Stomach smooth muscle (tissue), 2 donors: Measurements from ENCODE around the gene RFXANK.
"Not testable (repeated sequence)": the region's sequence is repeated elsewhere in the genome, so short reads cannot be mapped to it uniquely, and the experiment has no call there.

Source experiments
- H3K27ac ChIP-seq: one replicate; pipeline ENCODE4 v1.7.0; 2013; ENCODE audit warnings: mild to moderate bottlenecking, low read length, inconsistent platforms
- H3K27me3 ChIP-seq, 2 donors: one replicate each; pipeline ENCODE4 v1.7.0; 2013; ENCODE audit warnings: low read length in 2 of 2; ENCODE audit not compliant: insufficient read depth in 2 of 2, control insufficient read depth in 1 of 2
- H3K36me3 ChIP-seq, 2 donors: one replicate each; pipeline ENCODE4 v1.7.0; 2013; ENCODE audit warnings: low read length in 2 of 2; ENCODE audit not compliant: control insufficient read depth in 2 of 2, insufficient read depth in 2 of 2
- H3K4me1 ChIP-seq: one replicate; pipeline ENCODE4 v1.7.0; 2013; ENCODE audit warnings: low read length; ENCODE audit not compliant: control insufficient read depth, insufficient read depth
- H3K4me3 ChIP-seq, 2 donors: one replicate each; pipeline ENCODE4 v1.7.0; 2013; ENCODE audit warnings: low read length in 2 of 2
- H3K9ac ChIP-seq, 2 donors: one replicate each; pipeline ENCODE4 v1.7.0; 2013; ENCODE audit warnings: low read length in 2 of 2, mild to moderate bottlenecking in 1 of 2
- H3K9me3 ChIP-seq, 2 donors: one replicate each; pipeline ENCODE4 v1.7.0; 2013; ENCODE audit warnings: low read length in 2 of 2; ENCODE audit not compliant: control insufficient read depth in 2 of 2
- donor health status: healthy.
- donor health status: Pancreatic carcinoma.

RFXANK gene

DNA sequence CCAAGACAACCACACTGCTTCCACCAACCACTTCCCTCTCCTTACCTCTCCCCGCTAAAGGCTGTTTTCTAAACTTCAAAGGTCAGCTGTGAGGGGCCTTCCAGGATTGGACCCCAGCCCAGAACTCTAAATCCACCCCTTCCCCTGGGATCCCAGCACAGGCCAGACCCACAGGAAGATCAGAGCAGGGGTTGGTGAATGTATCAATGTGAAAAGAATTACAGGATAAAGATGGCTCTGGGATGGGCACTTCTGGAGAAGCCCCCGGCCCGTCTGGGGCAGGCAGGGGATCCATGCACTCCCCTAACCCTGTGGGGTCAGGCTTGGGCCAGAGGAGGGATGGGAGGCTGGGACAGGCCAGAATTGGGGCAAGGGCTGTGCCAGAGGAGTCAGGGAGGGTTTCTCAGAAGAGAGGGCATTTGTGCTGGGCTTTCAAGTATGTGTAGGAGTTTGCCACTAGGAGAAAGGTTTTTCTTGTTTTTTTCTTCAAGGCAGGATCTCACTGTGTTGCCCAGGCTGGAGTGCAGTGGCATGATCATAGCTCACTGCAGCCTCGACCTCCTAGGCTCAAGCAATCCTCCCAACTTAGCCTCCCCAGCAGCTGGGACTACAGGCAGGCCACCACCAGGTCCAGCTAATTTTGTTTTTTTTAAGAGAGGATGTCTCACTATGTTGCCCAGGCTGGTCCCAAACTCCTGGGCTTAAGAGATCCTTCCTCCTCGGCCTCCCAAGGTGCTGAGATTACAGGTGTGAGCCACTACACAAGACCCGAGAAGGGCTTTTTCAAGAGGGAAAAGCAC is 21.0 kb upstream of the RFXANK start:
- Histone ChIP-seq H3K9me3 (no peaks in the 10 kb centered on the region), H3K27ac (no peak overlapping the region), H3K4me1 (peaks cover 14% of the 10 kb centered on the region), H3K4me3 (no peak overlapping the region), H3K36me3 (no peaks in the 10 kb centered on the region), H3K27me3 (peaks cover 8 to 10% of the 10 kb centered on the region in 2 donors), H3K9ac (no peak overlapping the region)

DNA sequence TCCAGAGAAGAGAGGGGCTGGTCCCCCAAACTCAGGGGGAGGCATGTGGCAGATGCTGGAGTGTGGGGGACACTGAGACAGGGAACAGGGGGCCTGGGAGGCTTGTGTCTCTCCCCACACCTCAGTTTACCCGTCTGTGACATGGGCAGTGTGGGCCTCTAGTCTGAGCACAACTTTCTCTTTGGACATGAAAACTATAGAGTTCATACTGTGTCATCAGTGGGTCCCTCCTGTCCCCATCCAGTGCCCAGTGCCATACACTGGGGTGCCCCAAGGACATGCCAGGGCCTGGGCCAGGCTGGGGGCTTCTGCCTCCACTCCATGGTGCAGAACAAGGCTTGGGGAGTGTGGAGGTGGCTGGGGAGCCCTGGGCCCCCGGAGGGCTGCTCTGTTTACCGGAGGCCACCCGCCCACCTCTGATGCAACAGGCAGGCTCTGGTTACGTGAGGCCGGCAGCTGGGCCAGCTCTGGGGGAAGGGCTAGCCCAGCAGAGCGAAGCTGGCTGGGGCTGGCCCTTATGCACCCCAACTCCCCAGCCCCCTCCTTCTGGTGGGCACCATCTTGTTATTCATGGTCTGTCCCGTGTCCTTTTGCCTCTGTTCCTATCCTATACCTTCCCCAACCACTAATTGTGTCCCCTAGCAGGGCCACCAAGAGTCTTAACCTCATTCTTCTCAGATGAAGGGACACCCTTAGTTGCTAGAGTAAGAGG is 20.1 kb upstream of the RFXANK start:
- no peak overlapping the region for H3K4me3 ChIP-seq
- H3K9me3 ChIP-seq = no peaks in the 10 kb centered on the region
- no peak overlapping the region for H3K9ac ChIP-seq
- peaks cover 4 to 5% of the 10 kb centered on the region in 2 donors for H3K36me3 ChIP-seq
- H3K27me3 ChIP-seq = peaks cover 8 to 10% of the 10 kb centered on the region in 2 donors
- H3K4me1 ChIP-seq = peaks cover 14% of the 10 kb centered on the region
- H3K27ac ChIP-seq = no peak overlapping the region

DNA sequence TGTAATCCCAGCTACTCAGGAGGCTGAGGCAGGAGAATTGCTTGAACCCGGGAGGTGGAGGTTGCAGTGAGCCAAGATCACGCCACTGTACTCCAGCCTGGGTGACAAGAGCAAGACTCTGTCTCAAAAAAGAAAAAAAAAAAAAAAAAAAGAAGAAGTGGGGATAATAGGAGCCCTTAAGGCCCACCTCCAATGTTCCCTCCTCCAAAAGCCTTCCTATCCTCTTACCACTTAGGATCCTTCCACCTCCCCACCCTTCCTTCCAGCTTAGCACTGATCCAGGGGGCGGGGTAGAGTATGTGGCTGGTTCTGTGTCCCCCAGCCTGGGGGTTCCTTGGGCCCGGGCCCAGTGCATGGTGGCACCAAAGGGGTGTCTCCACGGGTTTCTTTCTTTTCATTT is 18.8 kb upstream of the RFXANK start:
- not testable (repeated sequence) for H3K36me3 ChIP-seq, H3K27ac ChIP-seq, H3K9ac ChIP-seq, H3K9me3 ChIP-seq, H3K4me3 ChIP-seq, H3K27me3 ChIP-seq
- H3K4me1 ChIP-seq = peaks cover 14% of the 10 kb centered on the region

DNA sequence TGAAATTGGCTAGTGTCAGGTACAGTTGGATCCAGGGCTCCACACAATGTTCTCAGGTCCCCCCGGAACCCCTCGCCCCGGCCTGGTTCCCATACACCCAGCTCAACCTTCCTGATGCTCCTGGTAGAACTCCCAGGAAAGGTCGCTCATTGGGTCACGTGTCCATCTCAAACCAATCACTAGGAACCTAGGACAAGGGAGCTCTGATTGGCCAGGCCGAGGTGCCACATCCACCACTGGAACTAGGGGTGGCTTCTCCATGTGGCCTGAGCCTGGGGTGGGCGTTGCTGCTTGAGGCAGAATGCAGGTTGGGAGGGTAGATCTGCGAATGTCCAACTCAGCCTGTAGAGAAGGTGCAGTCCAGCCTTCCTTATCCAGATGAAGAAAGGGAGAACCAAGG is 15.1 kb upstream of the RFXANK start:
- Histone ChIP-seq H3K27me3 (no peaks in the 10 kb centered on the region), H3K4me1 (peaks cover 3% of the 10 kb centered on the region), H3K36me3 (peaks cover 18 to 24% of the 10 kb centered on the region in 2 donors), H3K27ac (no peak overlapping the region), H3K4me3 (no peak overlapping the region), H3K9ac (no peak overlapping the region), H3K9me3 (peaks cover 0 to 6% of the 10 kb centered on the region in 2 donors)

DNA sequence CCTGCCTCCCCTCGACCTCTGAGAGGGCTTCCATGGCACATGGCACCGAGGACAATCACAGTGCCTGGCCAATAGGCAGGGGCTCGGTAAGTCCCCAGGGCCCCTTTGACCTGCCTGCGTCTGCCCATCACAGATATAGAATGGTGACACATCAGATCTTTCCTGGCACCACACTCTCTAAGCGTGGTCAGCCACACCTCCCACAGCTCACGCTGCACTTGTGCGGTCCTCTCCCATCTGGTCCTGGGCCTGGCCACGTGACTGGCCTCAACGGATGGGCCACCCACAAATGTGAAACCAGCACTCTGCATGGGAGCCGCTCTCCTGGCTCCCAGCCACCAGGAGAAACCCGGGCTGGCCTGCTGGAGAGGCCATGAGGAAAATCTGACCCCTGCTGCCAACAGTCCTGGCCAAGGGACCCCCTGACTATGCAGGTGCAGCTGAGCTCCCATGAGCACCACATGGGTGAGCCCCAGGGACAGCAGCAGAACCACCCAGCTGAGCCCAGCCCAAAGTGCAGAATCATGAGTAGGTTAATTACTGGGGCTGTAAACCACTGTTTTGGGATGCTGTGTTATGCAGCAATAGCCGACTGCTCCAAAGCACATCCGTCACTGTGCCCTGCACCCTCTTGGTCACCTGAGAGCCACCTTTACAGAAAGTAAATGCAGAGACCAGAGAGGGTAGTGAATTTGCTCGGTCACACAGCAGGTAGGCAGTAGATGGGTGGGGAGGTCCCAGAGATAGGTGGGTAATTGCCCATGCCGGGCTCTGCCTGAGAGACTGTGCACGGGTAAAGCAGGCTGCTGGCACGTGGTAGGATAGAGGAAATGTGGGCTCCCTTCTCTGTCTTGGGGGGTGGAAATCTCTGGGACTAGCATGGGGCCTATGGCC is 12.3 kb upstream of the RFXANK start:
- peaks cover 18 to 28% of the 10 kb centered on the region in 2 donors for H3K36me3 ChIP-seq

DNA sequence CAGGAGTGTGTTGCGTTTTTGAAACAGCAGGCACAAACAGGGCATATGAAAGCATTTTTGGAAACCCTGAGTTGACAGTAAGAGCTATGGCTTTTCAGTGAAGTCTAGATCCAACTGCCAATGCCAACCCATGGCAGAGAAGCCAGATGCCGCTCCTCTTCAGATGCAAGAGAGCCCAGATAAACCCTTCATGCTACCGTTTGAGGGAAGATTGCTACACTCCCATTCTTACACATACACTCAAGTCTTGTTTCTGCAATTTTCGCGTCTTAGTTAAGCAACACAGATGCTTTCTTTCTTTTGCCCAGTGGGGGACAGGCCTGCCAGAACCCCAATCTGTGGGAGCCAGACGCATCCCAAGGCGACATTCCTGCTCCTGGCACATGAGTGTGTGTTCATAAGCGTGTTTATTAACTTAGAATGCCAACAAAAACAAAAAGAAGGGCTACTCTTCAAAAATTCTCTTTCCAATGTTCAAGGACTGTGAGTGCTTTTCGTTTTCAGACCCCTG is 10.5 kb upstream of the RFXANK start:
- no peaks in the 10 kb centered on the region for H3K4me1 ChIP-seq
- H3K9ac ChIP-seq = no peak overlapping the region
- peaks cover 0 to 6% of the 10 kb centered on the region in 2 donors for H3K9me3 ChIP-seq
- H3K36me3 ChIP-seq = peaks cover 16 to 35% of the 10 kb centered on the region in 2 donors
- no peaks in the 10 kb centered on the region for H3K27me3 ChIP-seq
- H3K27ac ChIP-seq = no peak overlapping the region
- H3K4me3 ChIP-seq = no peak overlapping the region

More for the DNA sequence above, 12.3 kb upstream of the RFXANK start:
- no peak overlapping the region for H3K9ac ChIP-seq
- H3K4me3 ChIP-seq = no peak overlapping the region
- no peak overlapping the region for H3K27ac ChIP-seq
- peaks cover 3% of the 10 kb centered on the region for H3K4me1 ChIP-seq
- H3K9me3 ChIP-seq = peaks cover 0 to 6% of the 10 kb centered on the region in 2 donors
- H3K27me3 ChIP-seq = no peaks in the 10 kb centered on the region

DNA sequence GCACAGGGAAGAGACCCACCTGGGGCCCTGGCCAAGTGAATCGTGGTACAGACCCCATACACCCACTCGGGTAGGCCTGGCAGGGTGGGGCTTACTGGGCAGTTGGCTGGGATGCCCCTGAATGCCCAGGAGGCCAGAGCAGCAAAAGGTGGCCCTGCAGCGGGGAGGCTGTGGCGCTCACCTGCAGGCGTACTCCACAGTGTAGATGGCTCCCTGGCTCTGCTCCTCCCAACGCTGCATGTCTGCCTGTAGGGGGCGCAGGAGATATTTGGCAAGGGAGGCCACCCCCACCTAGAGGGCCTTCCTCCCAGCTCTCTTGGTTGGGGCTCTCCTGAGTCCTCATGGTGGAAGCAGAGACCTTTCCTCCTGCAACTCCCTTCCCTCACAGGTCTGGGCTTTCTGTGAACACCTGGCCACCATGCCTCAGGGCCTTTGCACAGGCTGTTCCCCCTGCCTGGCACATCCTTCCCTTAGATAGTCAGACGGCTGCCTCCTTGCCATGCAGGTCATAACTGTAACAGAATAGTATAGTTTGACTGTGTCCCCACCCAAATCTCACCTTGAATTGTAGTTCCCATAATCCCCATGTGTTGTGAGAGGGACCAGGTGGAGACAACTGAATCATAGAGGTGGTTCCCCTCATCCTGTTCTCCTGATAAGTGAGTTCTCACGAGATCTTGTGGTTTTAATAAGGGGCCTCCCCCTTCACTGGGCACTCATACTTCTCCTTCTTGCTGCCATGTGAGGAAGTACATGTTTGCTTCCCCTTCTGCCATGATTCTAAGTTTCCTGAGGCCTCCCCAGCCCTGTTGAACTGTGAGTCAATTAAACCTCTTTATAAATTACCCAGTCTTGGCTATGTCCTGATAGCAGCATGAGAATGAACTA is 6.0 kb upstream of the RFXANK start:
- no peaks in the 10 kb centered on the region for H3K9me3 ChIP-seq
- H3K36me3 ChIP-seq = peaks cover 5 to 23% of the 10 kb centered on the region in 2 donors
- H3K9ac ChIP-seq = no peak overlapping the region
- peaks cover 21% of the 10 kb centered on the region for H3K4me1 ChIP-seq
- no peaks in the 10 kb centered on the region for H3K27me3 ChIP-seq
- no peak overlapping the region for H3K27ac ChIP-seq
- no peak overlapping the region for H3K4me3 ChIP-seq

DNA sequence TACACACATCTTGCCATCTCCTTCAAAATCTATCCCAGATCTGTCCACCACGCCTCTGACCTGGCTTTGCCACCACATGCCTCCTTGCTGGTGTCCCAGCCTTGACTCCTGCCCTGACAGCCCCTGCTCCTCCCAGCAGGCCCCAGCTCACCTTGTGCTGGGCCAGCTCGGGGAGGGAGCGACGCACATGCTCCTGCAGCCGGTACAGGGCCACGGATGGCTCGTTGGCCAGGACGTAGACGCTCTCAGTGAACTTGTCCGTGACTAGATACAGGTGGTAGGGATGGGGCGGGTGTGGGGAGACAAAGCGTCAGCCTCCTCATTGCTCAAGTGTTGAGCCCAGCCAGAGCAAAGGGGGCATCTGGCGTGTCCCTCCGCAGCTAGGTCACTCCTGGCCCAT is 5.3 kb upstream of the RFXANK start:
- Histone ChIP-seq H3K4me1 (peaks cover 24% of the 10 kb centered on the region), H3K4me3 (no peak overlapping the region), H3K9ac (no peak overlapping the region), H3K27ac (no peak overlapping the region), H3K27me3 (no peaks in the 10 kb centered on the region), H3K36me3 (peaks cover 0 to 18% of the 10 kb centered on the region in 2 donors), H3K9me3 (no peaks in the 10 kb centered on the region)

DNA sequence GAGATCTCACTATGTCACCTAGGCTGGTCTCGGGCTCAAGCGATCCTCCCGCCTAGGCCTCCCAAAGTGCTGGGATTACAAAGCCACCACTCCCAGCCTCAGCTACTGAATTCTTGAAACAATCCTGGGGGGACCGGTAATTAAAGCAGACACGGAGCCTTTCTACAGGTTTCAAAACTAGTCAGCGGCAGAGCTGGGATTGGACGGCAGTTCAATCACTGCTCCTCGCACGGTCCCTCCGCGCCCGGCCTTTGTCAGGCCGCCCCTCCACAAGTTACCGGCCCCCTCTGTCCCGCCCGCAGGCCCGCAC is 335 bp upstream of the RFXANK start:
- Histone ChIP-seq H3K4me1 (peaks cover 35% of the 10 kb centered on the region), H3K36me3 (peaks cover under 1 to 4% of the 10 kb centered on the region in 2 donors), H3K27me3 (no peaks in the 10 kb centered on the region), H3K9me3 (no peaks in the 10 kb centered on the region), H3K4me3 (peak overlapping the region; percentile 98 to 99), H3K9ac (peak overlapping the region; percentile 99 to 100), H3K27ac (peak overlapping the region; percentile 99)
